CD4-positive, alpha-beta T cell treated with Interleukin-4 for 4 hours (primary cell): ENCODE results near the gene ZNF439.
A peak's percentile ranks its signal among the peaks of the same experiment; 100 is the strongest.
"Not testable (repeated sequence)": the region's sequence is repeated elsewhere in the genome, so short reads cannot be mapped to it uniquely, and the experiment has no call there.

Source experiments
- DNase-seq: peaks from one replicate; pipeline ENCODE4 v3.0.0-alpha.2; 2020

Gene ZNF439

GRCh38 chr19:11848594-11849469 is at the start of gene ZNF439:
Gene ZNF439 (plus strand): TSS chr19:11848726. CDS start chr19:11848868, 142 bp downstream.
- DNase-seq, result peak; percentile 84

DNA sequence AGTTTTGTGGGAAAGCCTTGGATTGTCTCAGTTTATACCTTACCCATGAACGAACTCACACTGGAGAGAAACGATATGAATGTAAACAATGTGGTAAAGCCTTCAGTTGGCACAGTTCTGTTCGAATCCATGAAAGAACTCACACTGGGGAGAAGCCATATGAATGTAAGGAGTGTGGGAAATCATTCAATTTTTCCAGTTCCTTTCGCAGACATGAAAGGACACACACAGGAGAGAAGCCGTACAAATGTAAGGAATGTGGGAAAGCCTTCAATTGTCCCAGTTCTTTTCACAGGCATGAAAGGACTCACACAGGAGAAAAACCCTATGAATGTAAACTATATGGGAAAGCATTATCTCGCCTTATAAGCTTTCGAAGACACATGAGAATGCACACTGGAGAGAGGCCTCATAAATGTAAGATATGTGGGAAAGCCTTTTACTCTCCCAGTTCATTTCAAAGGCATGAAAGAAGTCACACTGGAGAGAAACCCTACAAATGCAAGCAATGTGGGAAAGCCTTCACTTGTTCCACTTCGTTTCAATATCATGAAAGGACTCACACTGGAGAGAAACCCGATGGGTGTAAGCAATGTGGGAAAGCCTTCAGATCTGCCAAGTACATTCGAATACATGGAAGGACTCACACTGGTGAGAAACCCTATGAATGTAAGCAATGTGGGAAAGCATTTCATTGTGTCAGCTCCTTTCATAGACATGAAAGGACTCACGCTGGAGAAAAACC is 42.0 kb upstream of the ZNF439 start:
- no peak for DNase-seq

GRCh38 chr19:11807099-11807380 is 41.5 kb upstream of the ZNF439 start:
- no peak for DNase-seq

DNA sequence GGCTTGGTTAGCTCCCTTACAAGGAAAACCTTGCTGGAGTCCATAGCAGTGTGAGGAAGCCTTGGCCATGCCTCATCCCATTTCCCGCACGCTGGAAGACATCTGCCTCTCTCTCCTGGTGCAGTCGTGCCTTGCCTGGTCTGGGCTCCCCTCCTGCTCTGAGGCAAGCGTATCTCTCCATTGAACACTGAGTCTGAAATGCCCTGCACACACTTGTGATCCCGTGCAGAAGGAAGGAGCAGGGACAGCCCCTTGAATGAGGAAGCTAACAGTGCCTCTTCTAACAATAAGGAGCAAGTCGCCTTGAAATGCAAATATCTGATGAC is 34.9 kb upstream of the ZNF439 start:
- DNase-seq, result no peak

- peak; percentile 78 for DNase-seq
Observed at GRCh38 chr19:11814029-11814699, 34.4 kb upstream of the ZNF439 start, which contains the start of gene ZNF440. Gene ZNF440 (plus strand): TSS chr19:11814273. CDS start chr19:11814448, 175 bp downstream.

DNA sequence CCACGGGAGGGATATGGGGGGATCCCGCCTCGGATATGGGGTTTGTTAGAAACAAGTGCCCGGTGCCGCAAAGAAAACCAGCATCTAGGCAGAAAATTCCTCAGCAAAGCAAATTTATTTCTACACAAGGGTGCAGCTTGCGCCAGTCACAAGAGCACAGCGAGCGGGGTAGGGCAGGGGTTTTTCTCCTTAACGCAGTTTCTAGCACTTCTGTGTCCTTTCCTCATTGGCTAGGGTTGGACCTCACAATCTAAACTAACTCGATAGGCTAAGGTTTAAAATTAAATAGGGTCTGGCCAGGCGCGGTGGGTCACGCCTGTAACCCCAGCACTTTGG is 33.9 kb upstream of the ZNF439 start:
- no peak for DNase-seq

DNA sequence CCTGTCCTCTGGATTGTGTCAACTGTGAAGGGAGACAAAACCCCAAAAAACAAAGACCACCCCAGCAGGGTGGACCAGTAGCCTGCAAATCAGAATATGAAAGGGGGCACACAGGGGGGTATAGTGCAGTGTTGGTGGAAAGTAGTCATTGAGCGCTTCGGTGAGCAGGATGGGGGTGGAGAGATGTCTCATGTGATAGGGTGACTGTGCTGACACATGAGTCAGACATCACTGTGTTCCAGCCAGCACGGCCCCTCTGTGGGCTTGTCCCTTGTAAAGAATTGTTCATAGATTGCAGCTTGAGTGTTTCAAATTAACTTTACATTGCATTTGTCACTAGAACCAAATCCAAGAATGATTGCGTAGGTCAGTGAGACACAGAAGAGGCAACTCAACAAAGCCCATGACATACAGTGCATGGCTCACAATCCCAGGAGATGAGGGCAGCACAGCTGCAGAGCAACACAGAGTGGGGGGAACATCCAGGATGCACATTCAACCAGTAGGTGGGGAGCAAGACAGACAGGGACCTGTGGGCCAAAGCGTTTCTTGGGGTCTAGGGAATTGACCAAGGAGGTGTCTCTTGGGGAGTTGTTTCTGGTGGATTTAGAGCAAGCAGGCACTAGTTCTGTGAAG is 26.9 kb upstream of the ZNF439 start:
- no peak for DNase-seq

DNA sequence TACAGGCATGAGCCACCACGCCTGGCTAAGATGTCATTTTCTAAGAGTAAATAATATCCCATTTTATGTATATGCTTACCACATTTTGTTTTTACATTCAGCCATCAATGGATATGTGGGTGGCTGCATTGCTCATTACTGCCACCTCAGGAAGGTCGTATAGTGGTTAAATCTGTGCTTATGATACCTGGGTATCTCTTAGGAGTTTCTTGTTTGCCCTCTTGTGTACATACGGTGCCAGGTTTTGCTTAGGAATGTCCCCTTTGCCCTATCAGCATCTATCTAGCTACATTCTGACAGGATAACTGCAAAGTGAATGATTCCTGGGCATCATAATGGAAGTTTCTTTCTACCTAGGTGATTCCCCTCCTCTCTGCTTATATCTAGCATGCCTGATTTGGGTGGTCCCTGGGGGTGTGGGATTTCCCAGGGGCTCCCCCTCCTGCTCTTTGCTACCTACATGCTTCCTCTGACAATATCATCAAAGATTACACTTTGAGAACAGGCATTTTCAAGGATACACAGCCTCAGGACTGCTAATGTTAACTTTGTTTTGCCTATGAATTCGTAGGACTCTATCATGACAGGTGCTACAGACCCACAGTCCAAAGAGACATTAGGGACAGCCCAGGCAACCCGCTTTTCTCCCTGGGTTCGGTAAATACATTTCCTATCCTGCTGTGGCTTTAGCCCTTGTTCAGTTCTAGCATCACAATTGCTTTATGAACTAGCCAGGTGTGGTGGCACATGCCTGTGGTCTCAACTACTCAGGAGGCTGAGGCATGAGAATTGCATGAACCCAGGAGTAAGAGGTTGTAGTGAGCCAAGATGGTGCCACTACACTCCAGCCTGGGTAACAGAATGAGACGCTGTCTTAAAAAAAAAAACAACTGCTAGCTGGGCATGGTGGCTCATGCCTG is 19.3 kb upstream of the ZNF439 start:
- not testable (repeated sequence) for DNase-seq

- no peak for DNase-seq
Observed at GRCh38 chr19:11832253-11832912, 16.1 kb upstream of the ZNF439 start.

- DNase-seq, result no peak
Observed at GRCh38 chr19:11833541-11833940, 15.0 kb upstream of the ZNF439 start.

DNA sequence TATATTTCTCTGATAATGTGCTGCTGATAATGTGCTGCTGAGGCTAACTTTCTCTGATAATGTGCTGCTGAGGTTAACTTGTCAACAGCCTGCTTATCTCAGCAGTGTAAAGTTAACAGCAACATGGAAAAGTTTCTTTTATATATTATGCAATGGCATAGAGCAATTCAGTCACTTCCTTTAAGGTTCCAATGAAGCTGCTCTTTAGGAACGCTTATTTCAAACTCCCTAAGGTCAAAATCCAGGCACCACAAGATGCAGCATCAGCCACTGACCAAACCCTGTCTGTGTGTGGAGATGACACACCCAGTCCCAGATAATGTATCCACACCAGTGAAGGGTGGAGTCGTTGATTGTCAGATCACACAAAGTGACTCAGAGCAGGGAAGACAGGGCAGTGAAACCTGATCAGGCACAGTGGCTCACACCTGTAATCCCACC is 12.9 kb upstream of the ZNF439 start:
- not testable (repeated sequence) for DNase-seq

DNA sequence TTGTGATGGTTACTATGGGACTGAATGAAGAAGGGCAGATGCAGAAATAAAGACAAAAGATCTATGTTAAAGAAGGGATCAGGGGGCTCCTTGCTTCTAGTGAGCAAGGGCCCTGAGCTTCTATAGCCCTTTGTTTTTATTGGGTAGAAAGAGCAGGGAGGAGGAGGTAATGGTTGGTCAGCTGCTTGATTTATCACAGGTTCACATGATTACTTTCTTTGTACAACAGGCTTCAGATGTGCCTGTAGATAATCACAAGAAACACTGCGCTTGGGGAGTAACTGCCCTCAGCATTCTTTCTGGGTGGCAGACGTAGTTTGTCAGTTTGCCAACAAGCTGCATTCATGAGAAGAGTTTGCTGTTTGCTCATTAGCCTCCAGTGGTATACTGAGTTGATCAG is 4.8 kb upstream of the ZNF439 start:
- no peak for DNase-seq

DNA sequence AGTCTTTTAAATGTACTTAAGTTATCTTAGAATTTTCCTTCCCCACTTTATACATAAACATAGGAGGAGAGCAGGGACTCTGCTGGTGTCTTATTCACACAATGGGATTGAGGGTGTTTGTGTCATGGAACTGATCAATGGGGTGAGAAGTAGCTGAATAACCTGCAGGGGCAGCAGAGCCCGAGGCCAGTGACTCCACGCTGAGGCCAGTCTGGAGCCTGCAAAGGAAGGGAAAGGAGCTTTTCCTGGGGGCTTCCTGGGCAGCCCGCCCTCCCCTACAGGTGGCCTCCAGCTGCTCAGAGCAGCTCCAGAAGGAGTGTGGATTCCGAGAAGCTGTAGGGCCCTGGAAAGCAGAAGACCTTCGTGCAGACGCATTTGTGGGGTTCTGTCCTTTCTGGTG is 911 bp upstream of the ZNF439 start:
- not testable (repeated sequence) for DNase-seq

DNA sequence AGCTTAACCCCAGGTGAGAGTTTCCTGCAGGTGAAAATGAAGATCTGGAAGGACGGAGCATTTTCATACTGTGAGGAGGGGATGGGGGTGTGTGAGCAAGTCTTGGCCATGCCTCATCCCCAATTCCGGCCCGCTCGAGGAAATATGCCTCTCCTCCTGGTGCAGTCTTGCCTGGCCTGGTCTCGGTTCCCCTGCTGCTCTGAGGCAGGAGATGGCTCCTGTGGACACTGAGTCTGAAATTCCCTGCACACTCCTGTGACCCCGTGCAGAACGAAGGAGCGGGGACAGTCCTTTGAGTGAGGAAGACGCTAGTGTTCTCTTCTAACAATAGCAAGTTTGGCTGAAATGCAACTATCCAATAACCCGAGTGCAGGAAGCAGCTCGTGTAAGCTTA is 329 bp upstream of the ZNF439 start:
- DNase-seq, result no peak

DNA sequence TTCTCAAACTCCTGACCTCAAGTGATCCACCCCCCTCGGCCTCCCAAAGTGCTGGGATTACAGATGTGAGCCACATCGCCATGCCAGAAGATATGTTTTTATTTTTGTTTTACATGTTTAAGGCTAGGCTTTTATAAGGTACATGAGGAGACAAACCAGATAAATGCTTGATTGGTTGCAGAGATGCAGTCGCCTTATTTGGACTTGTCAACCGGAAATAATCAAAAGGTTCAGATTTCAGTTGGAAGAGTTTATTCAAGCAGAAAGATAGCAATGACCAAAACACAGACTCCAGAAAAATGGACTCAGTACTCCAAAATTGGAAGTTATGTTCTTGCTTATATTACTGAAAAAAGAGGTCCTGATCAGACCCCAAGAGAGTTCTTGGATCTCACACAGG is 1.8 kb downstream of the ZNF439 start:
- DNase-seq, result not testable (repeated sequence)

GRCh38 chr19:11853358-11853757 is 4.8 kb downstream of the ZNF439 start:
- DNase-seq, result no peak

DNA sequence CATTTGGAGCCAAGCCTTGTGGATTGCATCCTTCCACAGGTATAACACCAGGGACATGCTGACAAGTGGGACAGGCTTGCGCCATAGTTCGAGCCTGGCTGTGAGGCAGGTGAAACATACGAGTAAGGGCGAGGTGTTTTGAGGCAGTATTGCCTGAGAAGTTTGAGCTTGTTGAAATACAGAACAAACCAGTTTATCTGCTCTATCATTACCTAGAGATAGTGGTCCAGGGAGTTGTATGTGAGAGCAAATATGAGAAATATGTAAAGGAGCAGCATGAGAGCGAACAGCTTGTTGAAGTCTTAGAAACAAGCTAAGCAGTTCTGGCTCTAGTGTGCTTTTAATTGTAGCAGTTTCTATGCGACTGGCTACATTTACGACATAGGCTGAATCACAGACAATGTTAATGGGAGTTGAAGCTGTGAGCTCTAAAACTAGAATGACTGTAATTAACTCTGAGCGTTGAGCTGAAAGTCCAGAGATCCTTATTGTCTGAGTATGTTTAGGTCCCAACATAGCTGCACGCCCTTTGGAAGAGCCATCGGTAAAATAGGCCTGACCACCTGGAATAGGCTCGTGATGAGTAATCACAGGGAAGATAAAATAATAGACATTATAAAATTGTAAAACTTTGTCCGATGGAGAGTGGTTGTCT is 8.2 kb downstream of the ZNF439 start:
- DNase-seq, result no peak

DNA sequence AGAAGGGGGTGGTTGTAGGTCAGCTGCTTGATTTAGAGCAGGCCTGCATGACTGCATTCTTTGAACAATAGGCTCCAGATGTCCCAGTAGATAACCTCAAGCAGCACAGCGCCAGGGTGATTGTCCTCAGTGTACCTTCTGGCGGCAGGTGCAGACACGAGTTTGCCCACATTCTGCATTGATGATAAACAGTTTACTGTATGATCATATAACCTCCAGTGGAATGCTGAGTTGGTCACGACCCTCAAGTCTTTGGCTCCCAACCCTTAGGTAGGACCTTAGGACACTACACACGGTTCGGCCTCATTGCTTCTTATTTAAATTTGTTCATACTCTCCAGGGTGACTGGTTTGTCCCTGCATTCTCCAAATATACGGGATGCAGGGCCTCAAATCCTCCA is 12.2 kb downstream of the ZNF439 start:
- DNase-seq, result no peak

GRCh38 chr19:11861301-11861700 is 12.8 kb downstream of the ZNF439 start:
- no peak for DNase-seq

DNA sequence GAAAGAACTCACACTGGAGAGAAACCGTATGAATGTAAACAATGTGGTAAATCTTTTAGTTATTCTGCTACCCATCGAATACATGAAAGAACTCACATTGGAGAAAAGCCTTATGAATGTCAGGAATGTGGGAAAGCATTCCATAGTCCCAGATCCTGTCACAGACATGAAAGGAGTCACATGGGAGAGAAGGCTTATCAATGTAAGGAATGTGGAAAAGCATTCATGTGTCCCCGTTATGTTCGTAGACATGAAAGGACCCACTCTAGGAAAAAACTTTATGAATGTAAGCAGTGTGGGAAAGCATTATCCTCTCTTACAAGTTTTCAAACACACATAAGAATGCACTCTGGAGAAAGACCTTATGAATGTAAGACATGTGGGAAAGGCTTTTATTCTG is 19.2 kb downstream of the ZNF439 start:
- not testable (repeated sequence) for DNase-seq

- DNase-seq, result no peak
Observed at GRCh38 chr19:11868188-11868587, 19.7 kb downstream of the ZNF439 start.
